HG03095 (cell line): ENCODE results near the gene HEYL.

Experiments used
- ATAC-seq: cut with Tn5 transposase; IDR thresholded peaks from one replicate; pipeline ENCODE4 v1.9.1; 2021; ENCODE audit warnings: moderate library complexity; ENCODE audit not compliant: unreplicated experiment

Gene HEYL

DNA sequence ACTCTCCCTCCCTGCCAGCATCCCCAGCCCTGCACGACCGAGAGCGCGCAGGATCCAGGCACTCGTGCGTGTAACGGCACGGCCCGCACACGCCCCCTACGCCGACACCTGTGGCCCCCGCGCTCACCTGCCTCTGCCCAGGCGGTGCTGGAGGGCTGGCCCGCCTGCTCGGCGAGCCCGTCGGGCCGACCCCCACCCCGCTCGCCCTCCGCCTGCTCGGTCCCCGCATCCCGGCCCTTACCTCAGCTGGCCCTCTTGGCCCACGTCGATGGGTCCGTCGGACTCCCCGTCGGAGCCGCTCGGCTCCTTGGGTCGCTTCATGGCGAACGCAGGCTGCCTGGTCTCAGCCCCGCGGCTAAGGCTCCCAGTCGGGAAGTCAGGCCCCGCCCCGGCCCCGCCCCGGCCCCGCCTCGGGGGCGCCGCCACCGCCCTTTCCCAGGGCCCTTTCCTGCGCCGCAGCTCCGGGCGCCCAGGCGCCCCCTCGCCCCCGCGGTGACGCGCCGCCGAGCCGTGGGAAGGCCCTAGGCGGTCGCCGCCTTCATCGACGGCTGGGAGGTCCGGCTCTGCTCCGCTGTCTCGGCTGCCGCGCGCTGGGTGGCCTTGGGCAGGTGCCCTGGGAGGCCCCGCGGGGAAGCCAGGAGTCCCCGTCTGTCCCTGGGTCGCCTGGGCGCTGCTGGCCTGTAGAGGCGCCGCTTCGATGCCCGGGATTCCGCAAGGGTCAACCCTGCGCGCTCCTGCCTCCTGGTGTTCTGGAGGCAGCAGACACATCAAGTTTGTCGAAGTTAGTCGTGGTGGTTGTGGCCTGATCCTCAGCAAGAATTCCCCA is at the start of gene HEYL:
HEYL (minus strand) TSS at position 339 of the 826 bp plus-strand sequence; CDS start at position 321, 18 bp downstream.
- no peak for ATAC-seq

DNA sequence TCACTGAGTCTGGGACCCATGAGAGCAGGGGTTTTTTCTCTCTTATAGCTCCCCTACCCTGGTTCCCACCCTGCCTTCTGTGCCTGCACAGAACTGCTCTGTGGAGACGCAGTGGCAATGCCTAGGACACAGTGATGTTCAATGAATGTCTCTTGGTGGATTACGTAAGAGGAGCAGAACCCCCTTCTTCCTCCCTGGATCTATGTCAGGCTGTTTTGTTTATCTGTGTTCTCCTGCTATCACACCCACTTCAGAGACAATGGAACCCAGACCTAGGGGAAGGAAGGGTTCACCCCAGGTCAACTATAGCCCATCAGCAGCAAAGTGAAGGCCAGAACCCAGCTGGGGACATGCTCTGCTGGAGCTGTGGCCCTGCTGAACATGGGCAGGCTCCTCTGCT is 49.8 kb upstream of the HEYL start:
- ATAC-seq, result no peak

DNA sequence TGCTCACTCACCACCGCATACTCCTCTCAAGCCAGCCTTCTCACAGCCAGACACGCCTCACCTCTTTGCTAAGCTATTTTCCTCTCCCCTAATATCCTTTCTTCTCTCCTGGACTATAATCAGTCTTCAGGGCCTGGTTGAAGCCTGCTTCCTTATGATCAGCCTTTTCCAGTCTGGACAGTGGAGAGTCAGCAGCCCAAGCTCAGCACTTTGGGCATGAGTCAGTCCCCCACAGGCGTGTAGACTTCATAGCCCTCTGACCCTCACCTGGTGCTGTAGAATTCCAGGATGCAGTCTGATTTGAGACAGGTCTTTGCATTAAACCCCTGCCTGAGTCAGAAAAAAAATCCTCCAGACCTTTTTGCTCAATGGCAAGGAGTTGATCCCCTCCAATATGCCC is 49.3 kb upstream of the HEYL start:
- ATAC-seq, result no peak

DNA sequence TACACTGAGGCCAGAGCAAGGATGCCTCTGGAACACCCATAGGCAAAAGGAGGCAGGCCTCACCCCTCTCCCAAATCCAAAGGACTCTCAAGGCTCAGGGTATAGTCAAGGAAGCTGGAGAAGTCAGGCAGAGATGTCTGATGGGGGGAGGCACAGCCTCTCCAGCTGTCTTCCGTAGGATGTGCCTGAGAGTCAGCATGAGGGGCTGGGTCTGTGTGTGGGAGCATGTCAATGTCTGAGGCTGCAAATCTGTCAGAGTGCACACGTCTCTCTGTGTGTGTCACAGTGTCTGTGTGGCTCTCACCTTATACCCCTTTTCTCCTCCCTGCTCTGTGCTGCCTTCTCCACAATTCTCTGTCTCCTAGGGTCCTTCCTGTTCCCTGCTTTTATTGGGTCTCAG is 47.8 kb upstream of the HEYL start:
- no peak for ATAC-seq

DNA sequence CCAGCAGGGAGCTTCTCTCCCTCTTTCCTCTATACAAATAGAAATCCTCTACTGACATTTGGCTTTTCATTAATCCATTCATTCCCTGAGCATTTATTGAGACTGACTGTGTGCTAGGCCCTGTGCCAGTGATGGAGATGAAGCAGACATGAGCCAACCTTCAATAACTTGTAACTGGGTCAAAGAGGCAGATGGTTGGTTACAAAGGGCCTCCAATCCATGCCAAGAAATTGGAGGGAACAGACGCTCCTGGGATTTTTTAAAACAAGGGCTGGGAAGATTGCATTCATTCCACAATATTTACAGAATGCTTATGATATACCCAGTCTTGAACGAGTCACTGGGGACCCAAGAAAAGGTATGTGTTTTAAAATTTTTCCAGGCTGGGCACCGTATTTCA is 45.6 kb upstream of the HEYL start:
- ATAC-seq, result no peak

DNA sequence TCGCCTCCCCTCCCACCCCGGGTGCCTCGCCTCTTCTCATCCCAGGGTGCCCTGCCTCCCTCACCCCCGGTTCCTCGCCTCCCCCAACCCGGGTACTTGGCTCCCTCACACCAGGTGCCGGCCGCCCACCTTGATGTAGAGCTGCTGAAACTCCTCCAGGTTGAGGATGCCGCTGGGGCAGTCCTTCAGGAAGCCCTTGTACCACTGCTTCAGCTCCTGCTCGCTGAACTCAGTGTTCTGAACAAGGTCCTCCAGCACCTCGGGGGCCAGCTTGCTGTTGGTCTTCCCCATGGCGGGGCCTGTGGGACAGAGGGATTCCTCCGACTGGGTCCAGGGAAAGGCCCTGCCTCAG is 44.8 kb upstream of the HEYL start:
- ATAC-seq, result no peak

DNA sequence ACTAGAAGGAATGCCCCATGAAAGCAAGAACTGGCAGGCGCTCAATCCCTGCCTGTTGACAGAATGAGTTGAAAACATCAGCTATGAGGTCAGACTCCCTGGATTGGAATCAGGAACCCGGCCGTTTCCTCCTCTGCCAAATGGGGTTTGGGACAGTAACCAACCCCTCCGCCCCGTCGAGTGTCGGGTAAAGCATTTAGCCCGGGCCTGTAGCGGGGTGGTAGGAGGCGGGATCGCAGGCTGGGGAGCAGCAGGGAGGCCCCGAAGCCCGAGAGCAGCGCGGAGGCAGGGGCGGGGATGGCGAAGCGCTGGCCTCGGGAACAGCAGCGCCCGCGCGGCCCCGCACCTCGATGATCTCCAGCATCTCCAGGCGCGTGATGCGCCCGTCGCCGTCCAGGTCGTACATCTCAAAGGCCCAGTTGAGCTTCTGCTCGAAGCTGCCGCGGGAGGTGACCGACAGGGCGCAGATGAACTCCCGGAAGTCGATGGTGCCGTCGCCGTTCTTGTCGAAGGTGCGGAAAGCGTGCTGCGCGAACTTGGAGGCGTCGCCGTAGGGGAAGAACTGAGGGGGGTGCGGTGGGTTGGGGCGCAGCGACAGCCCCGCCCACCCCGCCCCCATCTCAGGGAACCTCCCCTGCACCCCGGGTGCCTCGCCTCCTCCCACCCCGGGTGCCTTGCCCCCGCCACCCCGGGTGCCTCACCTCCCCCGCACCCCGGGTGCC is 44.3 kb upstream of the HEYL start:
- ATAC-seq, result no peak

DNA sequence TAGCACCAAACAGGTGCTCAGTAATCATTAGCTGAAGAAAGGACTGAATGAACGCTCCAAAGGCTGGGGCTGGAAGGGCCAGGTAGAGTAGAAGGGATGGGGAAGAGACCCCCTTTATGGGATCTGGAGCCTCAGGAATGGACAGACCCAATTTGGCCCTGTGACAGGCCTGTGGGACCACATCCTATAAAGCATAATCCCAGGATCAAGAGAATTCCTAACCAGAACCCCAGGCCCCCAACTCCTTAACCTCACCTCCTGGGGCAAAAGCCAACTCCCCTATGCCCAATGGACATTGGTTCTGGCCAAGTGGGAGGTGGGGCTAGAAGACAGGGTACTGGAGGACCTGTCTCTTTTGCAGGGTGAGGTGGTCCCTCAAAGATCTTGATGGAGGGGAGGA is 42.6 kb upstream of the HEYL start:
- ATAC-seq, result no peak

DNA sequence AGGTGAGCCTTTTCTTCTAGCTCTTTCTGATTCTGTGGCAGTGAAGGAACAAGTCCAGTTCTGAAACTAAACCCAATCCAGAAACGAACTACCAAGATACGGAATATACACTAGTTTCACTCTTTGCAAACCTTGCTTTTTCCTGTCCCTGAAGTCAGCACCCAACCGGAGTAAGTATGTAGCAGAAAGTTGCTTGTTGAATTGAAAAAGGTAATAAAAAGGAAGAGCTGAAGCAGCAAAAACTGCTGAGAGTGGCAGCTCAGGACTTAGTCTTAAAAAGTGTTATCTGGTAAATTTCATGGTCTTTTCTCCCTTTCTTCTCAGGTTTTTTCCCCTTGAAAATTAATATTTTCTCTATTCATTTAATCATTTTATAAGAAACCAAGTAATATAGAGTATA is 41.9 kb upstream of the HEYL start:
- ATAC-seq, result no peak

DNA sequence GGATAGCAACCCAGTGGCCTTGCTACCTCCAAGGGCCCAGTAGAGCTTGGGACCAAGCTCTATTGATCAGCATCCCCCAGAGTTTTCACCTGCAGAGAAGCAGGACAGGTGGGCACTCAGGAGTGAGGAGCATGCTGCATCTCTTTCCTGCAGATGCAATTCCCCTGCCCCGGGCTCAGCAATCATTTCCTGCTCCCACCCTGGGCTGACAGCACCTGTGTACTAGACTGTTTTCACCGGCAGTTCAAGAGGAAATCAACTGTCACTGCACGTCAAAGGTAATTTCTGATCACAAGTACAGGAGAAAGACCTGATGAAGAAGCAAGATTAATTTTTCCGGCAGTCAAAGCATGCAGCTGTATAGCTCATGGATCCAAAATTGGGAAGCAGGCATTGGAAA is 41.3 kb upstream of the HEYL start:
- ATAC-seq, result no peak

DNA sequence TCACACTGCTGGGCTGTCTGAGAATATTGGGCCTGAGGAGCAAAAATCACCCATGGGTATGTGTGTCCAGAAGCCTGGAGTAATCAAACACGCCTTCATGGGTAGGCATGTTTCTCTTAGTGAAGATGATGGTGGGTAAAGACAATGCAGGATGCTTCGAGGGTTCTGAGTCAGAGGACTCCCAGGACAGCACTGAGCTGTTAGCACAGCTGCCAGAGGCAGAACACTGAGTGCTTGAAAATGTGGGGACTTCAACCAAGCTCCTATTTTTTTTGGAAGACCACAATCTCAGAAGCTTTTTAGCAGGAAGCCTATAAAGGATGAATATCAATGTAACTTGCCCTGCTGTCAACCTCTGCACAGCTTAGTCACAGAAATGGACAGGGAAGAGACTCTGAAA is 40.4 kb upstream of the HEYL start:
- no peak for ATAC-seq

DNA sequence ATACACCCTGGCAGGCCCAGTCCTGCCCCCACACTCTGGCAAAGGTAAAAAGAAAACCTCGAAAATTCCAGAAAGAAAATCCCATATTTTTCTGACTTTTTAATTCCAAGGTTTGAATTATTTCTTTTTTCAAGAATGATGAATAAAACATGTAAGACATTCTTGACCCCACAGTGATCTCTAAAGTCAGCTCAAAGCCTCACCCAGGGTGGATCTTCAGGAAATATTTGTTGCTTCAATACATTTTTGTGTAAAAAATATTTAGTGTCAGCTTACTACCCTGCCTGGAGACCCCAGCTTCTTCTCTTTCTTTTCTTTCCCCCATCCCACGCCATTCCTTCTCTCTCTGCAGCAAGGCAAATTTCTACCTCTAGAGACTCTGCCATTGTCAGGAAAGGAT is 39.4 kb upstream of the HEYL start:
- no peak for ATAC-seq

DNA sequence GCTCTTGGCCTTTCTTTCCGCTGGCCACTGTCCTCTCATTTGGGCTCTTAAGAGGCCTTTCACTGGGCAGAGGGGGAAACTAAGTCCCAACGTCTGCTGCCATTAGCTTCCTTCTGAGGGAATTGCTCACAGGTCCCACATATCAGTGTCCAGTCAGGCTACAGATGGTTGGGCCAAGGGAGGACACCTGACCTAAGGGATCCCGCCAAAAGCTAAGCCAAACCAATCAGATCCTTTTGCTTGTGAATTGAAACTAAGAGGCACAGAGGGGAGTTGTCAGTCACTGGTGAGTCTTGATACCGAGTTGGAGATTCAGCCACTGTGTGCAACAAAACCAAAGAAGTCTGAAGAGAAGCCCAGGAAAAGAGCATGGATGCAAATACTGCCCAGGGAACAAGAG is 38.2 kb upstream of the HEYL start:
- ATAC-seq, result no peak

DNA sequence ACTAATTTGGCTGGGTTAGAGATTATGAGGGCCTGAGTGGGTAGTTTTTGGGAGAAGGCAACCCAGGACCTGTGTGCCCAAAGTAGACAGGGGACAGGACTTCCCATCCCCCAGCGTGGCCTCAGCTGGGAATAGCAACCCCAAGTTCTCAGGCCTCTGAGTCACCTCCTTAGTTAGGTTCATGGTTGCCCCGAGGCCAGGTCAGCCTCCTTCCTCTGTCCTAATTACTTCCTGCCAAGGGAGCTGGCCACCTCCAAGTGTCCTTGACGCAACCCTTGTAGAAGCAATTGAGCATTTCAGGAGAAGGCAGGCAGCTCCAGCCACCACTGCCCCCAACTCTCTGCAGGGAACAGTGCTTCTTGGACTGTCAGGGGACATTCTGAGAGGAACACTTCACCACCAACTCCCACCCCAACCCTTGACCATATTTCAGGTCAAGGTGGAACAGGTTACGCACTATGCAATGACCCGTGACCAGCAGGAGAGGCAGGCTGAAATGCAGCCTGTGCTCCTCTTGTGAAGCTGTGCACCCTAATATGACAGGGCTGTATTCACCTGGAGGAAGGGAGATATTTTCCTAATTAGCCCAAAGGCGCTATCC is 37.6 kb upstream of the HEYL start:
- ATAC-seq, result no peak

DNA sequence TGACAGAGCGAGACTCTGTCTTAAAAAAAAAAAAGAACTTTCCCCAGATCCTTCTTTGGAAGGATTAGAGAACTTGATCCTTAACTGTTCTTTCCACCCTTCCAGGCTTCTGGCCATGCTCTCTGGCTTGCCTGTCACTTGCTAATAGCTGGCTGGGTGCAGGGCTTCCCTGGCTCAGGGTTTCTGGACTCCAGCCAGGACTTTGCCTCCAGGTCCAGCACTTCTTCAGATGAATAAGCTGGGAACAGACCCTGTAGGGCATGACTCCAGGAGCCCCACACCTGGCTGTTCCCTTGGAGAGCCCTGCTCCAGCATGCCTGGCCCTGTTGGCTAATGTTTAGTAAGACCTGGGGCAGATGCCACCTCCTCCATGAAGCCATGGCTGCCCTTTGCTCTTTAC is 35.8 kb upstream of the HEYL start:
- no peak for ATAC-seq

DNA sequence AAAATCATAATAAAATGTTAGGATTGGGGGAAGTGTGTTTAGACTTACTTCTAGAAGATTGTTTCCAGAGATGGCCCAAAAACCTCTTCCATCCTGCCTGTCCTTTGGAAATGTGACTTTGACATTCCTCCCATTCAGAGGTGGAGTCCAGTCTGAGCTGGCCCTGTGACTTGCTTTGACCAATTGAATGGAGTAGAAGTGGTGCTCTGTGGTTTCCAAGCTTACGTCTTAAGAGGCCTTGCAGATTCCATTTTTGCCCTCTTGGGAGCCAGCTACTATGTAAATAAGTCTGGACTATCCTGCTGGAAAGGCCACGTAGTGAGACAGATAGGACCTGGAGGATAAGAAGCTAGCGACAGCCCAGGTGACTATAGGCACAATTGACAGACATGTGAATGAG is 33.8 kb upstream of the HEYL start:
- ATAC-seq, result no peak

DNA sequence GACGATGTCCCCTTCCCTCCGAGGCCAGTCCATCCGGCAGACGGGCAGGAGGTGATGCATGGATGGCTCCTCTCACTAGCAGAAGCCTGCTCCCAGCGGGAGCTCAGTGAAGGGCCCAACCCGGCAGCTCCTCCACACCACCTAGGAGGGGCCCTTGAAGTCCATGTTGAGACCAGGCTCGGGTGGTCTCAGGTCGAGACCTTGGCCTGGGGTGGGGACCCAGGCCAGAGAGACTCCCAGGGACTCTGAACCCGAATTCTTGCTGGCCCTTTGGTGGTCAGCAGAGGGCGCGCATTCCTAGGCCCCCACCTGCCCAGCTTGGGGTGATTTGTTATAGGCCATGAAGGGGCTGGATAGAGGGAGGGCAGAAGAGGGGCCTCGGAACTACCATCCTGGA is 33.1 kb upstream of the HEYL start:
- no peak for ATAC-seq

DNA sequence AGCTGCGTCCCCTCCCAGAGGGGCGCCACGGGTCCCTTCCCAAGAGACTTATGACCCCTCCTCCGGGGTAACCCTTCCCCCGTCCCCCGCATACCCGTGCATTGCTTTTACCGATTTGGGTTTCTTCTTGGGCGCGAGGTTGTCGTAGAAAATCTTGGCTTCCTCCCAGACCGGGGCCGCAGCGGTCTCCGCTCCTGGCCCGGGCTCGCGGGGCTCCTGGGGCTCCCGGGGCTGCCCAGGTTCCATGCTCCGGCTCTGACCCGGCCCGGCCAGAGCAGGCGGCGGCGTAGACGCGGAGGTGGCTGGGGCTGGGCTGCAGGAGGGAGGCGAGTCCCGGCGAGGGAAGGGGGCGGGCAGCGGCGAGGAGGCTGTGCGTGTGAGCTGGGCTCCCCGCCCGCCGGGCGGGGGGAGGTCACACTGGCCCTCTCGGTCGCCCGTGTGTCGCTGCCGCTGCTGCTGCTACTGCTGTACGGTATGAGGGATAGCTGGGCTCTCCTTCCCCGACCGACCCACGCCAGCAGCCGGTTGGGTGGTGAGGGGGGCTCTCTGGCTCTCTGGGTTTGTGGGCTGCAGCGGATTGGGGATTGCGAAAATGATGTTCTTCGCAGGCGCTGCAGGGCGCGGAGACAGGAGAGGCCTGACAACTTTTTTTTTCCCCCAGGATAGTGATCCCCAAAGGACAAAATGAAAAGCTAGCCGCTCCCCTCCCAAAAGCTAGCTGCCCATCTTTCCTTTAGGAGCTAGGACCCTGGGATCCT is 32.5 kb upstream of the HEYL start, which contains the start of gene NT5C1A:
NT5C1A (minus strand) TSS at position 315 of the 758 bp plus-strand sequence; CDS start at position 246, 69 bp downstream.
- ATAC-seq, result no peak

DNA sequence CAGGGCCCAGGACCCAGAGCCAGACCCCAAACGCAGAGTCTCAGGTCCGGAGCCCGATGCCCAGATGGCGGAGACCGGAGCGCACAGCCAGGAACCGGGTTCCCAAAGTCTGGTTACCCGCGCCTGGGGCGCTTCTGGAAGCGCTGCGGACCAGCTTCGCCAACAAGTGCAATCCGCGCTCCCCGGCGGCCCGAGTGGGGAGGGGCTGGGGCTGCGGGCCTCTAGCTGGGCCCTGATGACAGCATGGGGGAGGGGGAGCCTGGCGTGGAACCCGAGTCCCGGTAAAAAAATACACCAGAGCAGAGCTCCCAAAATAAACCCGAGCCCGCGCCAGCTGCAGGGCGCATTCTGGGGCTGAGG is 32.0 kb upstream of the HEYL start:
- no peak for ATAC-seq

DNA sequence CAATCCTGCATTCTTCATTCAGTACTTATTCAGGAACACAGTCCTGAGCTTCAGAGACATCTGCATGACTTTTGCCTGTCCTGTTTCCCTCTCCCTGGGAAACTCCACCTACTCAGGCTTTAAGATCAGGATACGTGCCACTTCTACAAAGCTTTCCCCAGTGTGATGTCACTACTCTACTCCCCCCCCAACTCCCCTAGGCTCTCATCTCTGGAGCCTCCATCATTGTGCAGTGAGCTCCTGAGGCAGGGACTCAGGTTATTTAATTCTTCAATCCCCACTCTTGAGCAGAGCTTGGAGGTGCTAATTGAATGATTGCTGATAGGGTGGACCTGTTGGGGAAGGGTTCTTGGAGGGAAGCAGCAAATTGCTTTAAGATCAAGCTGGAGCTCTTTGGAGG is 31.2 kb upstream of the HEYL start:
- ATAC-seq, result no peak

DNA sequence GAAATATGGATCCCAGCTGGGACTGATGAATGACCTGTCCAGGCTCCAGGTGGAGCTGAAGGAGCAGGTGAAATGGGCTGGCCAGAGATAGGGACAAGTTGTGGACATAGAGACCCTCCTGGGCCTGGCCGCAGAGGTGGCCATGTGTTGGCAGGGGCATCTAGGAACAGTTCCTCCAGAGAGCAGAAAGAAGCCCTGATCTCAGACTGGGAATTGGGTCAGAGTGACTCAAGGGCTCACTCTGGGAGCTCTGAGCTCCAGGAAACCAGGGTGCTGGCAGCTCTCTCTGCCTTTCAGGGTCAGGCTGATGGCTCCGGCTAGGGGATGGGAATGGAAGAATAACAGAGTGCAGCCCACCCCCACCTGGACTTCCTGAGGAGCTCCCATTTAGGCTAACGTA is 29.5 kb upstream of the HEYL start:
- no peak for ATAC-seq
